HepG2 (cell line): ENCODE measurements around the gene HELZ. TPM values are rescaled to one million over a fixed set of nuclear protein-coding genes. Genes with fewer than 3 reads are reported as not detected.

Experiments used
- ATAC-seq: fragments of 200-7000 bp; cut with Tn5 transposase; 3 replicates; pipeline ENCODE4 v1.9.1; 2020; ENCODE audit warnings: mild to moderate bottlenecking, moderate library complexity
- BruUV-seq: library from RNA; stranded (reverse); fragments of 400-500 nt; replicated peaks from 2 replicates; lab custom pipeline; 2021; lab: Mats Ljungman, UMichigan
- CTCF ChIA-PET: fragments of 300-600 bp; formaldehyde crosslinking; extraction: SDS; loops from one replicate; lab custom pipeline; 2021; ENCODE audit warnings: low total read pairs, inconsistent platforms, low intra/inter-chr PET ratio; lab: Yijun Ruan, JAX
- POLR2A ChIA-PET: fragments of 350-600 bp; sonication (Branson Sonifier 250); formaldehyde crosslinking; loops from one replicate; lab custom pipeline; 2020; ENCODE audit warnings: antibody characterized with exemption, inconsistent platforms; lab: Yijun Ruan, JAX
- DNase-seq: peaks from one replicate; pipeline ENCODE4 v3.0.0-alpha.2; 2015; ENCODE audit warnings: low spot score
- FAIRE-seq: peaks from 3 replicates; lab custom pipeline; 2011; peaks lifted over from hg19 to GRCh38; lab: Jason Lieb, UNC
- H2AFZ ChIP-seq: one replicate; pipeline ENCODE4 v1.6.1; 2011; ENCODE audit warnings: low read length, inconsistent platforms
- H3K27ac ChIP-seq: fragments of 300-600 bp; 3 replicates; pipeline ENCODE4 v1.8.0; 2011; ENCODE audit warnings: mixed run types, mild to moderate bottlenecking, mixed read lengths, low read length, inconsistent platforms; ENCODE audit not compliant: insufficient read depth; ENCODE audit errors: extremely low read length
- H3K27me3 ChIP-seq, 2 experiments: fragments of 200-600 bp in 1 of 2; 2 replicates in 1 of 2; 3 replicates in 1 of 2; pipeline versions ENCODE4 v1.6.0 to v1.8.0; 2011; ENCODE audit warnings: low read length in 2 of 2, mild to moderate bottlenecking in 2 of 2, moderate library complexity in 2 of 2, inconsistent platforms in 1 of 2; ENCODE audit not compliant: insufficient read depth in 2 of 2, control insufficient read depth in 1 of 2
- H3K36me3 ChIP-seq, 2 experiments: fragments of 200-600 bp in 1 of 2; replicated peaks in 1 of 2; 2 replicates in 1 of 2; 3 replicates in 1 of 2; pipeline versions ENCODE4 v1.5.1 to v1.8.0; 2011; ENCODE audit warnings: low read length in 2 of 2, inconsistent platforms in 1 of 2; ENCODE audit not compliant: insufficient read depth in 2 of 2, control insufficient read depth in 1 of 2
- H3K4me1 ChIP-seq: 2 replicates; pipeline ENCODE4 v1.5.1; 2012; ENCODE audit warnings: low read length, inconsistent platforms; ENCODE audit not compliant: insufficient read depth
- H3K4me2 ChIP-seq: 2 replicates; pipeline ENCODE4 v1.6.0; 2011; ENCODE audit warnings: low read depth, low read length, inconsistent platforms
- H3K4me3 ChIP-seq, 3 experiments: fragments of 200-600 bp in 1 of 3; sonication (generic), shearing (Covaris generic) in 1 of 3; replicated peaks in 1 of 3; 2 replicates each; pipeline ENCODE4 v1.5.1; 2011 to 2016; ENCODE audit warnings: low read length in 3 of 3, inconsistent platforms in 2 of 3, low read depth in 2 of 3, mild to moderate bottlenecking in 2 of 3, control low read depth in 1 of 3, mixed read lengths in 1 of 3; ENCODE audit not compliant: insufficient read depth in 1 of 3
- H3K79me2 ChIP-seq: one replicate; pipeline ENCODE4 v1.6.1; 2011; ENCODE audit warnings: low read length, inconsistent platforms; ENCODE audit not compliant: insufficient read depth
- H3K9ac ChIP-seq: 2 replicates; pipeline ENCODE4 v1.6.0; 2011; ENCODE audit warnings: mild to moderate bottlenecking, low read depth, low read length, inconsistent platforms; ENCODE audit not compliant: insufficient read depth
- H3K9me3 ChIP-seq: 2 replicates; pipeline ENCODE4 v1.5.1; 2012; ENCODE audit warnings: mild to moderate bottlenecking, low read length
- H4K20me1 ChIP-seq: 2 replicates; pipeline ENCODE4 v1.6.0; 2011; ENCODE audit warnings: inconsistent platforms, mild to moderate bottlenecking, low read length, moderate library complexity; ENCODE audit not compliant: insufficient read depth
- BATF2 ChIP-seq: sonication (generic); formaldehyde crosslinking; IDR thresholded peaks from 2 replicates; pipeline ENCODE4 v1.8.0; 2022; ENCODE audit warnings: mild to moderate bottlenecking, missing genetic modification reagents, moderate library complexity
- BHLHE40 ChIP-seq: IDR thresholded peaks from 2 replicates; pipeline ENCODE4 v1.6.1; 2011; ENCODE audit warnings: low read length, improper control_type of control experiment
- CENPT ChIP-seq: sonication (generic); formaldehyde crosslinking; IDR thresholded peaks from 2 replicates; pipeline ENCODE4 v1.8.0; 2022; ENCODE audit warnings: low read depth, mild to moderate bottlenecking, moderate library complexity, missing genetic modification reagents
- ESRRA ChIP-seq: sonication (generic); formaldehyde crosslinking; IDR thresholded peaks from 2 replicates; pipeline ENCODE4 v1.5.1; 2020; ENCODE audit warnings: mild to moderate bottlenecking, low read depth, missing genetic modification reagents
- JARID2 ChIP-seq: sonication (generic); formaldehyde crosslinking; IDR thresholded peaks from 2 replicates; pipeline ENCODE4 v1.8.1; 2023; ENCODE audit warnings: missing genetic modification reagents, inconsistent platforms; ENCODE audit not compliant: insufficient replicate concordance
- KDM6A ChIP-seq: IDR thresholded peaks from 2 replicates; pipeline ENCODE4 v1.6.1; 2016; ENCODE audit warnings: low read depth
- KMT2B ChIP-seq: IDR thresholded peaks from 2 replicates; pipeline ENCODE4 v1.6.1; 2016; ENCODE audit warnings: missing genetic modification reagents, missing compliant biosample characterization
- PHF21A ChIP-seq: sonication (generic); formaldehyde crosslinking; IDR thresholded peaks from 2 replicates; pipeline ENCODE4 v1.5.0; 2020; ENCODE audit warnings: mild to moderate bottlenecking, missing genetic modification reagents
- SMYD3 ChIP-seq: sonication (generic); formaldehyde crosslinking; IDR thresholded peaks from 2 replicates; pipeline ENCODE4 v1.8.1; 2023; ENCODE audit warnings: mild to moderate bottlenecking, missing genetic modification reagents
- SOX5 ChIP-seq: IDR thresholded peaks from 2 replicates; pipeline ENCODE4 v1.6.1; 2016; ENCODE audit warnings: borderline replicate concordance
- ZBTB38 ChIP-seq: sonication (generic); formaldehyde crosslinking; IDR thresholded peaks from 2 replicates; pipeline ENCODE4 v1.5.1; 2020; ENCODE audit warnings: mild to moderate bottlenecking, missing genetic modification reagents
- ZNF276 ChIP-seq: sonication (generic); formaldehyde crosslinking; IDR thresholded peaks from 2 replicates; pipeline ENCODE4 v1.4.0; 2020; ENCODE audit warnings: mild to moderate bottlenecking, low read depth, missing genetic modification reagents
- ZNF282 ChIP-seq: fragments of 450-650 bp; IDR thresholded peaks from 2 replicates; pipeline ENCODE4 v1.6.1; 2018; ENCODE audit not compliant: partially characterized antibody
- ZNF33A ChIP-seq: sonication (generic); formaldehyde crosslinking; IDR thresholded peaks from 2 replicates; pipeline ENCODE4 v1.5.1; 2020; ENCODE audit warnings: missing genetic modification reagents, mild to moderate bottlenecking, moderate library complexity, borderline replicate concordance
- ZNF788 ChIP-seq: sonication (generic); formaldehyde crosslinking; IDR thresholded peaks from 2 replicates; pipeline ENCODE4 v1.5.0; 2020; ENCODE audit warnings: mild to moderate bottlenecking, missing genetic modification reagents, borderline replicate concordance
- ZNF891 ChIP-seq: sonication (generic); formaldehyde crosslinking; IDR thresholded peaks from 2 replicates; pipeline ENCODE4 v1.5.0; 2020; ENCODE audit warnings: mild to moderate bottlenecking, missing genetic modification reagents
- WGBS: methylation state at CpG from one replicate; pipeline ENCODE4 v1.1.6; 2017; ENCODE audit warnings: low lambda C conversion rate; 5-methylcytosine and 5-hydroxymethylcytosine counted together
- in situ Hi-C: cut with HindIII; loops from 2 replicates; pipeline ENCODE4 v1.10.0; 2017; ENCODE audit warnings: low pct_unique_long_range_greater_than_20kb; ENCODE audit not compliant: extremely low pct_ligation_motif_present
- intact Hi-C: fragments of 100-400 bp; cut with micrococcal nuclease; formaldehyde crosslinking; loops from one replicate; pipeline ENCODE4 v1.10.0; 2022; ENCODE audit not compliant: unreplicated experiment
- polyA plus RNA-seq, 8 experiments: library from polyadenylated mRNA; depleted of rRNA in 3 of 8; stranded (reverse) in 7 of 8; unstranded in 1 of 8; fragments of >200 nt; fragmentation: Illumina TruSeq in 4 of 8; extraction: Trizol in 4 of 8; gene quantifications; 2 replicates each; pipeline versions ENCODE4 v1.2.1 to v1.2.3, GENCODE V29; 2011 to 2016; ENCODE audit warnings: low read depth in 4 of 8, missing spikeins in 1 of 8, mixed read lengths in 1 of 8; ENCODE audit not compliant: insufficient read depth in 1 of 8
- total RNA-seq, 5 experiments: library from RNA; depleted of rRNA; stranded (reverse); fragments of >200 nt; fragmentation: Illumina TruSeq; extraction: Trizol; gene quantifications; 2 replicates each; pipeline ENCODE4 v1.2.3, GENCODE V29; 2016; ENCODE audit warnings: low read depth in 1 of 5
- TF ChIP-seq, protein P1 (sequence below): IDR thresholded peaks from 2 replicates; pipeline ENCODE4 v1.6.1; 2016; ENCODE audit warnings: low read depth, control low read depth
- TF ChIP-seq, protein P2 (sequence below): sonication (generic); formaldehyde crosslinking; IDR thresholded peaks from 2 replicates; pipeline ENCODE4 v1.5.0; 2020; ENCODE audit warnings: mild to moderate bottlenecking, missing genetic modification reagents, borderline replicate concordance

Gene HELZ
- total and polyA plus RNA-seq, 2 of the 13 experiments (the other 11 are each of a cell fraction or from before 2014, with no cell fraction given), result 35.3 to 52.4 TPM

DNA sequence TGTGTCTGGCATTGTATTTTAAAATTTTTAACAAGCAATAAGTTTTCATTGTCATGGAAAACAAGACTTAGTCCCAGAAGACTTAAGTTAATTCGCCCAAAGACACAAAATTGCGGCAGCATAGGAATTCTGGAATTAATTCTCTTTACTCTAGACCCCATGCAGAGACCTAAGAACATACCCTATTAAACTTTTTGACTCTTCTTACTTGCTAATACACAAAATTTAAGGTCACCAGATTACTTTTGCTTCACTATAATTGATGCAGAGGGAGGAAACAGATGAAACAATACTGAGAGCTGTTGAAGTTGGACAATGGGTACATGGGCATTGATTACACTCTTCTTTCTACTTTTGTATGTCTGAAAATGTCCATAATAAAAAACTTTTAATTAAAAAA lies 12.6 kb downstream of the HELZ start:
- no peak overlapping the region for H3K27ac ChIP-seq
- no peak for DNase-seq
- intact Hi-C loops, result no loop called here
- no peak for ATAC-seq
- H3K4me1 ChIP-seq, result peaks cover 20% of the 10 kb centered on the region; the same call in 1 of the 2 replicates
- H3K4me2 ChIP-seq, result no peak overlapping the region
- WGBS, result 100% methylated on average over 2 of the region's 2 CpGs
- no TSS peak for BruUV-seq
- peaks cover 89% of the 10 kb centered on the region for H3K79me2 ChIP-seq
- no peak overlapping the region for H3K4me3 ChIP-seq
- H2AFZ ChIP-seq, result no peak overlapping the region
- H3K36me3 ChIP-seq, result peaks cover 7 to 83% of the 10 kb centered on the region in 2 experiments
- POLR2A ChIA-PET, result interaction anchor here (1.1 to 1.5 kb wide), 2 partner anchors 13 to 20 kb away, joined by 3 to 4 read pairs; partner anchors contain the start of gene HELZ
- no peak overlapping the region for H3K9ac ChIP-seq
- CTCF ChIA-PET, result no interaction called here
- in situ Hi-C loops, result no loop called here
- H3K27me3 ChIP-seq, result no peaks in the 10 kb centered on the region
- FAIRE-seq, result no peak
- H3K9me3 ChIP-seq, result no peaks in the 10 kb centered on the region
- peaks cover 65% of the 10 kb centered on the region for H4K20me1 ChIP-seq
- TF ChIP-seq, protein P1, sequence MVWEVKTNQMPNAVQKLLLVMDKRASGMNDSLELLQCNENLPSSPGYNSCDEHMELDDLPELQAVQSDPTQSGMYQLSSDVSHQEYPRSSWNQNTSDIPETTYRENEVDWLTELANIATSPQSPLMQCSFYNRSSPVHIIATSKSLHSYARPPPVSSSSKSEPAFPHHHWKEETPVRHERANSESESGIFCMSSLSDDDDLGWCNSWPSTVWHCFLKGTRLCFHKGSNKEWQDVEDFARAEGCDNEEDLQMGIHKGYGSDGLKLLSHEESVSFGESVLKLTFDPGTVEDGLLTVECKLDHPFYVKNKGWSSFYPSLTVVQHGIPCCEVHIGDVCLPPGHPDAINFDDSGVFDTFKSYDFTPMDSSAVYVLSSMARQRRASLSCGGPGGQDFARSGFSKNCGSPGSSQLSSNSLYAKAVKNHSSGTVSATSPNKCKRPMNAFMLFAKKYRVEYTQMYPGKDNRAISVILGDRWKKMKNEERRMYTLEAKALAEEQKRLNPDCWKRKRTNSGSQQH (CRISPR knock-in tag), result no peak
- TF ChIP-seq SMYD3 (CRISPR knock-in tag), result no peak
- TF ChIP-seq ZNF33A (CRISPR knock-in tag), result no peak
- no peak for TF ChIP-seq BATF2 (CRISPR knock-in tag)
- TF ChIP-seq ZNF282, result no peak
- no peak for TF ChIP-seq JARID2
- TF ChIP-seq, protein P2, sequence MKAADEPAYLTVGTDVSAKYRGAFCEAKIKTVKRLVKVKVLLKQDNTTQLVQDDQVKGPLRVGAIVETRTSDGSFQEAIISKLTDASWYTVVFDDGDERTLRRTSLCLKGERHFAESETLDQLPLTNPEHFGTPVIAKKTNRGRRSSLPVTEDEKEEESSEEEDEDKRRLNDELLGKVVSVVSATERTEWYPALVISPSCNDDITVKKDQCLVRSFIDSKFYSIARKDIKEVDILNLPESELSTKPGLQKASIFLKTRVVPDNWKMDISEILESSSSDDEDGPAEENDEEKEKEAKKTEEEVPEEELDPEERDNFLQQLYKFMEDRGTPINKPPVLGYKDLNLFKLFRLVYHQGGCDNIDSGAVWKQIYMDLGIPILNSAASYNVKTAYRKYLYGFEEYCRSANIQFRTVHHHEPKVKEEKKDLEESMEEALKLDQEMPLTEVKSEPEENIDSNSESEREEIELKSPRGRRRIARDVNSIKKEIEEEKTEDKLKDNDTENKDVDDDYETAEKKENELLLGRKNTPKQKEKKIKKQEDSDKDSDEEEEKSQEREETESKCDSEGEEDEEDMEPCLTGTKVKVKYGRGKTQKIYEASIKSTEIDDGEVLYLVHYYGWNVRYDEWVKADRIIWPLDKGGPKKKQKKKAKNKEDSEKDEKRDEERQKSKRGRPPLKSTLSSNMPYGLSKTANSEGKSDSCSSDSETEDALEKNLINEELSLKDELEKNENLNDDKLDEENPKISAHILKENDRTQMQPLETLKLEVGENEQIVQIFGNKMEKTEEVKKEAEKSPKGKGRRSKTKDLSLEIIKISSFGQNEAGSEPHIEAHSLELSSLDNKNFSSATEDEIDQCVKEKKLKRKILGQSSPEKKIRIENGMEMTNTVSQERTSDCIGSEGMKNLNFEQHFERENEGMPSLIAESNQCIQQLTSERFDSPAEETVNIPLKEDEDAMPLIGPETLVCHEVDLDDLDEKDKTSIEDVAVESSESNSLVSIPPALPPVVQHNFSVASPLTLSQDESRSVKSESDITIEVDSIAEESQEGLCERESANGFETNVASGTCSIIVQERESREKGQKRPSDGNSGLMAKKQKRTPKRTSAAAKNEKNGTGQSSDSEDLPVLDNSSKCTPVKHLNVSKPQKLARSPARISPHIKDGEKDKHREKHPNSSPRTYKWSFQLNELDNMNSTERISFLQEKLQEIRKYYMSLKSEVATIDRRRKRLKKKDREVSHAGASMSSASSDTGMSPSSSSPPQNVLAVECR, result no peak
- TF ChIP-seq ZNF891 (CRISPR knock-in tag), result no peak
- TF ChIP-seq SOX5, result no peak
- no peak for TF ChIP-seq BHLHE40
- TF ChIP-seq PHF21A (CRISPR knock-in tag), result no peak
- no peak for TF ChIP-seq ZBTB38 (CRISPR knock-in tag)
- no peak for TF ChIP-seq ZNF276 (CRISPR knock-in tag)
- TF ChIP-seq KMT2B (CRISPR knock-in tag), result no peak
- no peak for TF ChIP-seq CENPT (CRISPR knock-in tag)
- TF ChIP-seq ESRRA (CRISPR knock-in tag), result no peak
- TF ChIP-seq KDM6A (CRISPR knock-in tag), result no peak
- TF ChIP-seq ZNF788 (CRISPR knock-in tag), result no peak
- TF ChIP-seq, all 625 proteins: peak for 0
